Fibroblast of upper back skin (primary cell): ENCODE measurements around the gene STX4.

Experiments used
- DNase-seq: peaks from one replicate; pipeline ENCODE4 v3.0.0-alpha.2; 2013

Gene STX4, protein sequence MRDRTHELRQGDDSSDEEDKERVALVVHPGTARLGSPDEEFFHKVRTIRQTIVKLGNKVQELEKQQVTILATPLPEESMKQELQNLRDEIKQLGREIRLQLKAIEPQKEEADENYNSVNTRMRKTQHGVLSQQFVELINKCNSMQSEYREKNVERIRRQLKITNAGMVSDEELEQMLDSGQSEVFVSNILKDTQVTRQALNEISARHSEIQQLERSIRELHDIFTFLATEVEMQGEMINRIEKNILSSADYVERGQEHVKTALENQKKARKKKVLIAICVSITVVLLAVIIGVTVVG

DNA sequence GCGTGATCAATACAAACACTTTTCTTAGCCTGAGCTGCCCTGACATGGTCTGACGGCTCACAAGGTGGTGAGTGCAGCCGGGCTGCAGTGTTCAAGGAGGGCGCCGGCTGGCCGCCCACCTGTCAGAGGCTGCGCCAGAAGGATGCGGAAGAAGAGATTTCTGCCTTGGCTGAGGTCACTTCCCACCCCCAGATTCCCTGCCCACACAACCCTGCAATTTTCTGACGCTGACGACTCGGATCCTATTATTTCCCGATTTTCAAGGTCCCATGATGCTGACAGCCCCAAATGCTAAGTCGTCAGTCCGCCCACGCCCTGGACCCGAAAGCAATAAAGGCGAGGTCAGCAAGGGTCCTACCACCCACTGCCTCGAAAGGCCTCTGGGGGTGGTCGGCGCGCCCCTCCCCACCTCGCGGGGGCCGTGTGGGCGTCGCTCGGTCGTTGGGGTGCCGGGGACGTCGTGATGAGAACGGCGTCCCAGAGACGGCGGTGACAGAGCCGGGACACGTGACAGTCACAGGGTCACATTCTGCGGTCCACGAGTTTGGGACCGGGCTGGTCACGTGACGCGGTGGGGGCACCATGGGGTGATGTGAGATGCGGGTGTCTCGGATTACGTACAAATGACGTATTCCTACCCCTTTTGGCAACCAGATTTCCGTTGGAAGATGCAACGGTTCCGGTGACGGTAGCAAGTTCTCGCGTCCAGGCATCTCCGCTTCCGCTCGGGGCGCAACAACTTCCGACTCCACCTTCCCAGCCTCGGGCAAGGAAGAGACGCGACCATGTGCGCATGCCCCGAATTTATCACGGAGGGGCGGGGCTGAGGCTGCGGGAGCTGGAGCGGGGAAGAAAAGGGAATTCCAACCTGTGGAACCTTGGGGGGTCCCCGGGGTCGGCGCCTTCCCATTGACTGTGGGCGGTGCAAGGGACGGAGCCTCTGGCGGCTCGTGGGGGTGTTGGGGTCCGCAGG lies at the start of gene STX4:
TSS of gene STX4 (plus strand) at position 823 of the 973 bp plus-strand sequence. CDS start 248 bp downstream, outside the sequence.
- DNase-seq, result peak; percentile 97

GRCh38 chr16:30983898-30984610 lies 49.3 kb upstream of the STX4 start:
- DNase-seq, result no peak

GRCh38 chr16:30984669-30985400 lies 48.5 kb upstream of the STX4 start, which contains the start of gene HSD3B7:
HSD3B7 (plus strand) TSS chr16:30985207; CDS start chr16:30985659, 452 bp downstream.
- peak; percentile 77 for DNase-seq

GRCh38 chr16:30985401-30986128 lies 47.8 kb upstream of the STX4 start:
- no peak for DNase-seq

DNA sequence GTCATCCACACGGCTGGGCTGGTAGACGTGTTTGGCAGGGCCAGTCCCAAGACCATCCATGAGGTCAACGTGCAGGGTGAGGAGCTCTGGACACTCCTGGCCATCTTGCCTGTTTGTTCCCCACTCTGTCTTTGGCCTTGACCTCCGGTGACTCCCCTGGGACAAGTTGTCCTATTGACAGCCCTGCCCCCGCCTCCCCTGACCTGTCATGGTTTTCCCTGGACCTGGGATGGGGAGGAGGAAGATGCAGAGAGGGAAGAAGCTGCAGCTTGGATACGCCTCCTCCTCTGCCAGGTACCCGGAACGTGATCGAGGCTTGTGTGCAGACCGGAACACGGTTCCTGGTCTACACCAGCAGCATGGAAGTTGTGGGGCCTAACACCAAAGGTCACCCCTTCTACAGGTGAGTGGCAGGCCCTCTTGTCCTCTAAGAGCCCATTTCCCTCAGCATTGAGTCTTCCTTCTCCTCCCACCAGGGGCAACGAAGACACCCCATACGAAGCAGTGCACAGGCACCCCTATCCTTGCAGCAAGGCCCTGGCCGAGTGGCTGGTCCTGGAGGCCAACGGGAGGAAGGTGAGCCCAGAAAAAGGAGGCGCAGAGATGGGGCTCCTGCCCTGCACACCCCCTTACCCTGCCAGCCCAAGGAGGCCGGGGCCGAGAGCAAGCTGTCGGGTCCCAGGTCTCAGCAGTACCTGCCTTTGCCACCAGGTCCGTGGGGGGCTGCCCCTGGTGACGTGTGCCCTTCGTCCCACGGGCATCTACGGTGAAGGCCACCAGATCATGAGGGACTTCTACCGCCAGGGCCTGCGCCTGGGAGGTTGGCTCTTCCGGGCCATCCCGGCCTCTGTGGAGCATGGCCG lies 47.0 kb upstream of the STX4 start:
- no peak for DNase-seq

- DNase-seq, result no peak
Measured at GRCh38 chr16:30987581-30988190, 45.7 kb upstream of the STX4 start.

GRCh38 chr16:30989469-30990047 lies 43.8 kb upstream of the STX4 start:
- no peak for DNase-seq

- no peak for DNase-seq
Measured at GRCh38 chr16:30990105-30990504, 43.3 kb upstream of the STX4 start.

DNA sequence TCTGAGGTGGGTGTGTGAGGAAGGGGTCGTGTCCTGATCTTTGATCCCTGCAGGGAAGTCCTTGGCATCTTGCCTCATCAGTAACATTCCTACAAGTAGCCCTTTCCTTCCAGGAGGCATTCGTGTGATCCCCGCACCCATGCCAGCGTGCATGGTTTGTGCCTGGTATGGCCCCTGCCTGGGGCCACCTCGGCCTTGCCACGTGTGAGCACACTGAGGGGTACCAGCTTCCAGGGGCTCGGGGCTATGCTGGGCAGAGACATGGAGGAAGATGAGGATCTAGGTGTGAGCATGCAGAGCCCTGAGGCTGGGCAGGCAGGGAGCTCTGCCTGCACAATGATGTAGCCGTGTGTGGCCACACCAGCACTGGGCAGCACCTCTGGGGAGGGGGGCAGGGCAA lies 42.3 kb upstream of the STX4 start:
- no peak for DNase-seq

- no peak for DNase-seq
Measured at GRCh38 chr16:30992276-30992780, 41.0 kb upstream of the STX4 start.

GRCh38 chr16:30992931-30993816 lies 40.2 kb upstream of the STX4 start:
- no peak for DNase-seq

- no peak for DNase-seq
Measured at GRCh38 chr16:30995927-30996323, 37.4 kb upstream of the STX4 start.

DNA sequence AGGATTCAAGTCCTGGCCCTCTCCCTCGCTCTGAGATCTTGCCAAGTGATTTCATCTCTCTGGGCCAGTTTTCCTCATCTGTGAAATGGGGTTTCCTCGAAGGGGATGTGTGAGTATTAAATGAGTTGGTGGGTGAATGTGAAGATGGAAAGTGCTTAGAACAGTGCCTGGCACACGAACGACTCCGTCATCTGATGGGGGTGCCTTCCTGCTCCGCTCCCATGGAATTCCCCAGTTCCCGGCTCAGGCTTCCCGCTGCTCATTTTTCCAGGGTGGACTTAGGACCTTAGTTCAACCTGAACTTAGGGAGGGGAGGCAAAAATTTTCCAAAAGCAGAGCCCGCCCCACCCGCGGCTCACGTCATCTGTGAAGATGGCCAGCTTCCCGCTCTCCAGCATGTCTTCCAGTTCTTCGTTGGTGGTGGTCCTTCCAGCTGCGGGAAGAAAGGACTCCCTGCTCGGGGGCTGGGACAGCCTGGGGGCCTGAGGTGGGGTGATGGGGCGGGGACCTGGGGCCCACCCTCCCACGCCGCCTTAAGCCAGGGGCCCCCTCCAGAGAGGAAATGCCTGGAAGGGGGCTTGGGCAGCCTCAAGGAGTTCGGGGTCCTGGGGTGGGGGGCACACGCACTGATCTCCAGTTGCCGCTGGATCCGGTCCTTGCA lies 36.9 kb upstream of the STX4 start:
- no peak for DNase-seq

GRCh38 chr16:30996985-30997724 lies 36.2 kb upstream of the STX4 start:
- DNase-seq, result peak; percentile 70

DNA sequence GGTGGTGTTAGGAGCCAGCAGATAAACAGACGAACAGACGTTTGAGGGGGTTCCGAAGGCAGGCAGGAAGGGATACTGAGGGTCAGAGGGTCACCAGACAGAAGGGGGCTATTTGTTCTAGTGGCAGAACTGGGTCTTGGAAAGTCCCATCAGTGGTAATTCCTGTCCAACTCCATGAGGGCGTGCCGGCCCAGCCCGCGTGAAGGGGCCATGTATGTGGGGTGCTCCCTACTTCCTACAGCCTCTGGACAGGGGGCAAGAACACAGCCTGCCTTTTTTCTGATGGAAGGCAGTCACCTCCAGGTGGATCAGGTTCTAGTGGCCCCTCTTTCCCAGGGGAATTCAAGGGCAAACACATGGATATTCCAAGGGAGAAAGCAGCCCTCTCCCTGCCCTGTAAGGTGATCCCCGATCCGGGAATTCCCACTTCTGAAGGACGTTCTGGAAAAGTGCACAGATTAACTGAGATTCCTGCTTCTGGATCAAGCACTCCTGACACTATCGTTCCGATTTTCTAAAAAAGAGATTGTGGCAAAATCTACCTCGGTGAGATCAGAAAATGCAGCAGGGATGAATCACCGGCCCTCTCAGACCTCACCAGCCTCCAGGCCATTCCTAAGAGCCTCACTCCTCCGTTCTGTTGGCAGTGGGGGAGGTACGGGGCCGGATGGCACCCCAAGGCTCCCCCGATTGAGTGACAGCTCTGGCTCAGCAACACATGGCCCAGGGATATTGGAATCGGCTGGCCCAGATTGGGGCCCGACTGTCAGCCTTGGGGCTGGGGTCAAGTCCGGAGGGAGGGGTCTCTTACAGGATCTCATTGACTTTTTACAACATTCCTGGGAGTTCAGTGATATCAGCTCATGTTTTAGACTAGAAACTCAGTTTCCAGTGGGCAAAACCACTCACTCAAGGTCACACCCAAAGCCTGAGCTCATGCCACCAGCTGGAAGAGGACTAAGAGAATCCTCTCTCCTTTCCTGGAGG lies 35.3 kb upstream of the STX4 start:
- DNase-seq, result peak; percentile 82
